Heart left ventricle (tissue), 16 donors: Measurements from ENCODE around the gene SOX10. TPM values are rescaled to one million over a fixed set of nuclear protein-coding genes. Genes with fewer than 3 reads are reported as not detected.

Experiments used
- ATAC-seq, 4 donors: fragments of 200-7000 bp; cut with Tn5 transposase; one replicate each; pipeline ENCODE4 v1.9.1; 2020 to 2022; ENCODE audit warnings: moderate library complexity in 4 of 4, mild to moderate bottlenecking in 3 of 4, moderate number of reproducible peaks in 1 of 4
- DNase-seq, 5 donors: peaks; one replicate each; pipeline ENCODE4 v3.0.0-alpha.2; 2020
- H3K27ac ChIP-seq, 12 donors: fragments of 200-600 bp; sonication (generic) in 4 of 12; one replicate each; pipeline versions ENCODE4 v1.5.0 to v1.8.0; 2016 to 2022; ENCODE audit warnings: mild to moderate bottlenecking in 2 of 12
- H3K27me3 ChIP-seq, 9 donors: fragments of 200-600 bp; sonication (generic) in 2 of 9; one replicate each; pipeline versions ENCODE4 v1.5.1 to v1.8.0; 2016 to 2022; ENCODE audit warnings: mild to moderate bottlenecking in 3 of 9
- H3K36me3 ChIP-seq, 9 donors: fragments of 200-600 bp; sonication (generic) in 2 of 9; one replicate each; pipeline versions ENCODE4 v1.5.0 to v1.8.0; 2018 to 2022; ENCODE audit warnings: mild to moderate bottlenecking in 2 of 9
- H3K4me1 ChIP-seq, 12 donors: fragments of 200-600 bp; sonication (generic) in 4 of 12; one replicate each; pipeline versions ENCODE4 v1.5.0 to v1.8.0; 2016 to 2022; ENCODE audit warnings: mild to moderate bottlenecking in 3 of 12
- H3K4me3 ChIP-seq, 12 donors: fragments of 200-600 bp; sonication (generic) in 4 of 12; one replicate each; pipeline versions ENCODE4 v1.5.0 to v1.8.0; 2017 to 2022; ENCODE audit warnings: mild to moderate bottlenecking in 9 of 12, moderate library complexity in 4 of 12
- H3K9me3 ChIP-seq, 12 donors: fragments of 200-600 bp; sonication (generic) in 4 of 12; one replicate each; pipeline versions ENCODE4 v1.5.0 to v1.8.0; 2016 to 2022; ENCODE audit warnings: mild to moderate bottlenecking in 1 of 12
- CTCF ChIP-seq, 12 donors: fragments of 200-600 bp; sonication (generic) in 4 of 12; IDR thresholded peaks; one replicate each; pipeline versions ENCODE4 v1.5.0 to v1.8.0; 2018 to 2022; ENCODE audit warnings: antibody characterized with exemption in 12 of 12, mild to moderate bottlenecking in 5 of 12
- POLR2A ChIP-seq, 2 donors: fragments of 450-650 bp; IDR thresholded peaks; one replicate each; pipeline ENCODE4 v1.6.1; 2017; ENCODE audit warnings: antibody characterized with exemption in 2 of 2, mild to moderate bottlenecking in 2 of 2, moderate library complexity in 2 of 2
- WGBS, 4 donors: extraction: QIAGEN DNeasy Blood & Tissue Kit in 2 of 4; methylation state at CpG; one replicate each; pipeline versions ENCODE4 v1.1.5 to v1.1.7; 2013 to 2018; 5-methylcytosine and 5-hydroxymethylcytosine counted together
- intact Hi-C, 10 donors: fragments of 100-400 bp; cut with DNase I; formaldehyde crosslinking; loops; one replicate each; pipeline versions ENCODE4 v1.11.1 to v1.14.2; 2022
- polyA plus RNA-seq, 2 donors: library from polyadenylated mRNA; stranded (reverse); fragments of 200-250 nt; gene quantifications; one replicate each; pipeline ENCODE4 v1.2.3, GENCODE V29; 2013
- total RNA-seq, 9 donors: library from RNA; depleted of rRNA in 2 of 9; stranded (reverse); fragments of >200 nt in 2 of 9; fragmentation: NEBNext Ultra II Directional in 3 of 9; extraction: Animal tissue kit (Norgen Biotek cat#: 25700) in 3 of 9; gene quantifications; one replicate each; pipeline versions ENCODE4 v1.1.0 to v1.2.4, GENCODE V29; 2016 to 2023
- donor health status: ischemic (EF 13 %, LVEDD 7.1; RV severe dilation, severe dysfunction).
- donor health status: healthy with polysubstance abuse.
- donor health status: DM: no; HTN: yes; CAD: no.
- donor health status: DM: no; HTN: no; CAD: no.
- donor health status: ischemic (EF 25% LVEDD 6.9; RV normal size, moderate dysfunction).
- donor health status: ischemic (EF 25% LVEDD 5.7; RV mildly dilated, moderate dysfunction).
- donor health status: healthy.
- donor health status: DM: yes; HTN: yes; CAD: no.
- donor health status: ischemic (EF 35%, LVEDD 5.7; RV mildly dilated, moderate dysfunction).
- donor health status: nonischemic (EF 11% LVEDD 7.7; RV severe dilation, severe dysfunction).
- donor health status: DM: yes; HTN: yes; CAD: no.
- donor health status: PGD.
- donor health status: ischemic (EF 29% LVEDD 5.4; RV normal size, mild dysfunction).
- donor health status: nonischemic (EF 23%, LVEDD 6.1; RV moderate dilation, normal function).

Gene SOX10
- total and polyA plus RNA-seq, 11 donors = 0.43 to 7.6 (median 1.1) TPM

DNA sequence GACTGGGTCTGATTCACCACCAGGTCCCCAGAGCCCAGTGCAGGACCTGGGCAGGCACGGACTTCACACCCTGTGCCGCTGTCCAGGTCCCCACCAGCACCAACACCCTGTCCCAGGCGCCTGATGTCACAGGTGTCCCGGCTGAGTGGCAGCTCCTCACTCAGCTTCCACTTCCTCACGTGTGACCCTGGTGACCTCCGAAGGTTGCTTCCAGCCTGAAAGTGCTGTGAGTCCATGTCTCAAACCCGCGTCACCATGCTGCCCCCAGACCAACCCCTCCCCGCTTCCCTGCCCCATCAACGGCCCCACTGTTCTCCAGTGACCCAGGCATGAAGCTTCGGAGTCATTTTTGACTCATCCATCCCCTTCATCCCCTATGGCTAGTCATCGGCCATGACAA, 47.1 kb upstream of the SOX10 start:
- H3K9me3 ChIP-seq = no peaks in the 10 kb centered on the region
- 90 to 97% (median 92%) methylated on average over 7 to 12 of the region's 12 CpGs for WGBS, 4 donors
- intact Hi-C loops = no loop called here
- peaks cover 0 to 24% (median 14%) of the 10 kb centered on the region in 12 donors for H3K4me1 ChIP-seq
- ATAC-seq = no peak
- DNase-seq = no peak
- no peaks in the 10 kb centered on the region for H3K27me3 ChIP-seq
- no peak overlapping the region for H3K4me3 ChIP-seq
- no peak overlapping the region for H3K27ac ChIP-seq
- no peaks in the 10 kb centered on the region for H3K36me3 ChIP-seq
- no peak for TF ChIP-seq CTCF (IDR thresholded peaks at IDR 0.05)

GRCh38 chr22:38030311-38031133, 46.2 kb upstream of the SOX10 start:
- Histone ChIP-seq H3K27ac (peak overlapping the region in 4 of 12 donors; percentile 0 to 47 (median 14)), H3K4me3 (no peak overlapping the region), H3K36me3 (no peaks in the 10 kb centered on the region), H3K9me3 (no peaks in the 10 kb centered on the region), H3K27me3 (no peaks in the 10 kb centered on the region), H3K4me1 (peaks cover 0 to 24% (median 14%) of the 10 kb centered on the region in 12 donors)
- DNase-seq (peak in 1 of 5 donors; percentile 64), ATAC-seq (peak in 1 of 4 donors; percentile 15)
- intact Hi-C loops = no loop called here
- TF ChIP-seq CTCF (IDR thresholded peaks at IDR 0.05) (no peak), POLR2A (IDR thresholded peaks at IDR 0.05) (no peak)
- 57 to 82% (median 73%) methylated on average over 13 to 16 of the region's 16 CpGs for WGBS, 4 donors

DNA sequence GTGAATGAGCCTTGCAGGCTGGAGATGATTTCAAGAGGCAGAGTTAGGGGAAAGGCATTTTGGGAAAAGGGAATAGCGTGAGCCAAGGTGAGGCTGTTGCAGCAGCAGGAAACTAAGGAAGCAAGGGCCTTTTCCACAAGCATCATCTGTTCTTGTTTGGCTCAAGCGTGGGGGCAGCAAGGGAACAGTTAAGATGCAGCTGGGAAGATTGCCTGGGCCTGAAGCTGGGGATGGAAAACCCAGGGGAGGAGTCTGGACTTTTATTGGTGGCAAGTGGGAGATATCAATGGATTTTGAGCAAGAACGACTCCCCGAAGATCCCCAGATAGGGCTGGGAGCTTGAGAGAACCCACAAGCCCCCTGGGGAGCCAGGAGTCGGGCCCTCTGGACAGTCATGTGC, 45.5 kb upstream of the SOX10 start:
- 63 to 70% (median 69%) methylated on average over 5 of the region's 5 CpGs for WGBS, 4 donors

More for the DNA sequence above, 45.5 kb upstream of the SOX10 start:
- Histone ChIP-seq H3K36me3 (no peaks in the 10 kb centered on the region), H3K9me3 (no peaks in the 10 kb centered on the region), H3K27ac (peak overlapping the region in 3 of 12 donors; percentile 10 to 47 (median 18)), H3K4me3 (no peak overlapping the region), H3K27me3 (no peaks in the 10 kb centered on the region), H3K4me1 (peaks cover 0 to 22% (median 14%) of the 10 kb centered on the region in 12 donors)
- TF ChIP-seq POLR2A (IDR thresholded peaks at IDR 0.05) = no peak
- TF ChIP-seq CTCF (IDR thresholded peaks at IDR 0.05) = no peak
- ATAC-seq (no peak), DNase-seq (no peak)
- intact Hi-C loops = no loop called here
